ENCODE results near the gene TFCP2.

DNA sequence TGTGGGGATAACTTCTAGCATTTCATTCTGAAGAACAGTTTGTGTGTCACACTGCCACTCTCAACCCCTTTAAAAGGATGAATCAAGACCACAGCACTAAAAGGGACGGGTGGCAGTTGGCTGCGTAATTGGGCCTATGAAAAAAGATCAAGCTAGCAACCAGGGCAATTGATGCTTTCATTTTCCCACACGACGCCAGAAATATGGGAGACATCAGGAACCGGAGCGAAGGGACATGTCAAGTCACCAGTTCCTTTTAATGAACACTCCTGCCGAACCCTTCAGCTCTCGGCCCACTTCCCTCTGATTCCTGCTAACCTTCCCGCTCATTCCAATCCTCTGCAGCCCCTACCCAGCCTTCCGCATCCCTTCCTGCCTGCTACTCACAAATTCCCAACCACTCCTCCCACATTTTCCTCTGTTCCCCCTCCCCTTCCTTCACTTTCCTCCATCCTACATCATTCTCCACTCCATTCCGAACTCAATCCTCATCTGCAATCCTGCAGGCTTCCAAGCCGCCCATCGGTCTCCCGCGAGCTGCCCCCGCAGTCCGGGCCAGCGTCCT, 90.3 kb downstream of the TFCP2 start:
- TF ChIP-seq EZH2phosphoT487 (IDR thresholded peaks at IDR 0.05; ENCODE audit: borderline replicate concordance, low read length) = no peak
- TF ChIP-seq, protein P1, sequence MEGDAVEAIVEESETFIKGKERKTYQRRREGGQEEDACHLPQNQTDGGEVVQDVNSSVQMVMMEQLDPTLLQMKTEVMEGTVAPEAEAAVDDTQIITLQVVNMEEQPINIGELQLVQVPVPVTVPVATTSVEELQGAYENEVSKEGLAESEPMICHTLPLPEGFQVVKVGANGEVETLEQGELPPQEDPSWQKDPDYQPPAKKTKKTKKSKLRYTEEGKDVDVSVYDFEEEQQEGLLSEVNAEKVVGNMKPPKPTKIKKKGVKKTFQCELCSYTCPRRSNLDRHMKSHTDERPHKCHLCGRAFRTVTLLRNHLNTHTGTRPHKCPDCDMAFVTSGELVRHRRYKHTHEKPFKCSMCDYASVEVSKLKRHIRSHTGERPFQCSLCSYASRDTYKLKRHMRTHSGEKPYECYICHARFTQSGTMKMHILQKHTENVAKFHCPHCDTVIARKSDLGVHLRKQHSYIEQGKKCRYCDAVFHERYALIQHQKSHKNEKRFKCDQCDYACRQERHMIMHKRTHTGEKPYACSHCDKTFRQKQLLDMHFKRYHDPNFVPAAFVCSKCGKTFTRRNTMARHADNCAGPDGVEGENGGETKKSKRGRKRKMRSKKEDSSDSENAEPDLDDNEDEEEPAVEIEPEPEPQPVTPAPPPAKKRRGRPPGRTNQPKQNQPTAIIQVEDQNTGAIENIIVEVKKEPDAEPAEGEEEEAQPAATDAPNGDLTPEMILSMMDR (conservative IDR thresholded peaks at IDR 0.05; ENCODE audit: low read depth, low read length) = no peak
- TF ChIP-seq EZH2 (IDR thresholded peaks at IDR 0.05; ENCODE audit: low read length, unreplicated experiment) = no peak
